SU-DHL-6 (cell line): Measurements from ENCODE around the gene SST.

Source experiments
- H2AFZ ChIP-seq: fragments of 200-600 bp; sonication (generic); 2 replicates; pipeline ENCODE4 v1.6.1; 2014; ENCODE audit warnings: low read depth, mild to moderate bottlenecking, moderate library complexity, mixed read lengths, antibody characterized with exemption, low read length; ENCODE audit not compliant: severe bottlenecking
- H3F3A ChIP-seq: fragments of 200-600 bp; shearing (Covaris generic); 2 replicates; pipeline ENCODE4 v1.6.0; 2016; ENCODE audit warnings: antibody characterized with exemption, mild to moderate bottlenecking; ENCODE audit not compliant: insufficient read depth
- H3K27ac ChIP-seq: fragments of 200-600 bp; sonication (generic); 2 replicates; pipeline ENCODE4 v1.5.1; 2016; ENCODE audit warnings: low read depth, mild to moderate bottlenecking, low read length, moderate library complexity, mixed read lengths
- H3K27me3 ChIP-seq: fragments of 200-600 bp; sonication (generic), shearing (Covaris generic); 2 replicates; pipeline ENCODE4 v1.6.0; 2014; ENCODE audit warnings: mild to moderate bottlenecking, low read length
- H3K36me3 ChIP-seq: fragments of 200-600 bp; sonication (generic); 2 replicates; pipeline ENCODE4 v1.6.1; 2014; ENCODE audit warnings: mild to moderate bottlenecking, low read length, mixed read lengths
- H3K4me2 ChIP-seq: fragments of 300-600, 200-600 bp; shearing (Covaris generic), sonication (generic); 2 replicates; pipeline ENCODE4 v1.6.0; 2014; ENCODE audit warnings: low read length, low read depth, mild to moderate bottlenecking; ENCODE audit not compliant: poor library complexity, severe bottlenecking
- H3K4me3 ChIP-seq: fragments of 200-600 bp; sonication (generic); 2 replicates; pipeline ENCODE4 v1.5.1; 2014; ENCODE audit warnings: antibody characterized with exemption, low read length, mild to moderate bottlenecking, mixed read lengths; ENCODE audit not compliant: insufficient read depth, poor library complexity, severe bottlenecking
- H3K79me2 ChIP-seq: fragments of 200-600 bp; sonication (generic); 2 replicates; pipeline ENCODE4 v1.6.1; 2014; ENCODE audit warnings: mild to moderate bottlenecking, low read length, moderate library complexity; ENCODE audit not compliant: insufficient read depth
- H3K9ac ChIP-seq: fragments of 200-600 bp; sonication (generic); 2 replicates; pipeline ENCODE4 v1.7.0; 2014; ENCODE audit warnings: mild to moderate bottlenecking, low read length
- H3K9me2 ChIP-seq: fragments of 200-600 bp; sonication (generic); replicated peaks from 2 replicates; pipeline ENCODE4 v1.6.1; 2014; ENCODE audit warnings: low read length; ENCODE audit not compliant: insufficient read depth
- H3K9me3 ChIP-seq: fragments of 200-600 bp; sonication (generic); 2 replicates; pipeline ENCODE4 v1.6.1; 2014; ENCODE audit warnings: low read length, mixed read lengths; ENCODE audit not compliant: insufficient read depth
- H4K20me1 ChIP-seq: fragments of 200-600 bp; sonication (generic); 2 replicates; pipeline ENCODE4 v1.6.1; 2014; ENCODE audit warnings: low read depth, mild to moderate bottlenecking, antibody characterized with exemption, low read length, moderate library complexity, mixed read lengths
- CTCF ChIP-seq: fragments of 200-600 bp; sonication (generic); IDR thresholded peaks from one replicate; pipeline ENCODE4 v1.5.1; 2017; ENCODE audit warnings: antibody characterized with exemption, mild to moderate bottlenecking, low read length, moderate library complexity; ENCODE audit not compliant: insufficient read depth, poor library complexity, severe bottlenecking
- EZH2phosphoT487 ChIP-seq: fragments of 200-600 bp; sonication (generic), shearing (Covaris generic); conservative IDR thresholded peaks from 2 replicates; pipeline ENCODE4 v1.6.1; 2018; ENCODE audit warnings: mild to moderate bottlenecking, antibody characterized with exemption, low read length, moderate library complexity, mixed read lengths

Gene SST

GRCh38 chr3:187669675-187670504 is at the start of gene SST:
SST (minus strand) TSS chr3:187670394; CDS start chr3:187670291, 103 bp downstream.
- TF ChIP-seq EZH2phosphoT487, result no peak
- TF ChIP-seq CTCF, result no peak
- no peaks in the 10 kb centered on the region for H3K9me3 ChIP-seq
- no peak within 1 kb of the TSS for H3K4me2 ChIP-seq
- H3K4me3 ChIP-seq, result no peak within 1 kb of the TSS
- no peaks in the 10 kb centered on the region for H3K27me3 ChIP-seq
- H3K36me3 ChIP-seq, result no peaks in the 10 kb centered on the region
- no peak within 1 kb of the TSS for H2AFZ ChIP-seq
- no peaks in the 10 kb centered on the region for H4K20me1 ChIP-seq
- H3K9ac ChIP-seq, result no peak within 1 kb of the TSS
- H3K27ac ChIP-seq, result no peak within 1 kb of the TSS
- H3K79me2 ChIP-seq, result no peaks in the 10 kb centered on the region
- H3K9me2 ChIP-seq, result no peaks in the 10 kb centered on the region
- no peaks in the 10 kb centered on the region for H3F3A ChIP-seq

- H3K27ac ChIP-seq, result peak overlapping the region; percentile 30; the same call in 1 of the 2 replicates
- no peak overlapping the region for H2AFZ ChIP-seq
- no peaks in the 10 kb centered on the region for H3K79me2 ChIP-seq
- TF ChIP-seq CTCF (no peak), EZH2phosphoT487 (no peak)
- H3K36me3 ChIP-seq, result peaks cover 35% of the 10 kb centered on the region
- H3K4me2 ChIP-seq, result no peak overlapping the region
- no peaks in the 10 kb centered on the region for H3K9me2 ChIP-seq
- peaks cover 22% of the 10 kb centered on the region for H4K20me1 ChIP-seq
- H3K9ac ChIP-seq, result no peak overlapping the region
- no peaks in the 10 kb centered on the region for H3K27me3 ChIP-seq
- H3F3A ChIP-seq, result peaks cover 76% of the 10 kb centered on the region
- no peak overlapping the region for H3K4me3 ChIP-seq
- H3K9me3 ChIP-seq, result no peaks in the 10 kb centered on the region
These were observed 49.6 kb upstream of the SST start for GRCh38 chr3:187719628-187720336.

GRCh38 chr3:187718802-187719201 is 48.6 kb upstream of the SST start:
- H3K27ac ChIP-seq, result no peak overlapping the region
- no peaks in the 10 kb centered on the region for H3K9me2 ChIP-seq
- peaks cover 66% of the 10 kb centered on the region for H3F3A ChIP-seq
- no peaks in the 10 kb centered on the region for H3K27me3 ChIP-seq
- TF ChIP-seq CTCF, result no peak
- TF ChIP-seq EZH2phosphoT487, result no peak
- H3K36me3 ChIP-seq, result peaks cover 29% of the 10 kb centered on the region
- H2AFZ ChIP-seq, result no peak overlapping the region
- no peak overlapping the region for H3K4me2 ChIP-seq
- H3K9ac ChIP-seq, result no peak overlapping the region
- no peaks in the 10 kb centered on the region for H3K79me2 ChIP-seq
- no peaks in the 10 kb centered on the region for H3K9me3 ChIP-seq
- no peak overlapping the region for H3K4me3 ChIP-seq
- peaks cover 20% of the 10 kb centered on the region for H4K20me1 ChIP-seq
